HL-60 (cell line): ENCODE data around the gene USP3.

Experiments used
- GABPA ChIP-seq: IDR thresholded peaks from 2 replicates; pipeline ENCODE4 v1.6.1; 2012; ENCODE audit warnings: low read depth
- SPI1 ChIP-seq: IDR thresholded peaks from 2 replicates; pipeline ENCODE4 v1.6.1; 2012; ENCODE audit warnings: low read depth, mild to moderate bottlenecking, borderline replicate concordance
- TF ChIP-seq, protein P1 (sequence below): IDR thresholded peaks from one replicate; pipeline ENCODE4 v1.5.1; 2011; ENCODE audit warnings: low read length, control low read depth, inconsistent platforms; ENCODE audit not compliant: insufficient read depth
- TF ChIP-seq, protein P2 (sequence below): IDR thresholded peaks from 2 replicates; pipeline ENCODE4 v1.6.1; 2012; ENCODE audit warnings: low read depth; ENCODE audit not compliant: insufficient replicate concordance

DNA sequence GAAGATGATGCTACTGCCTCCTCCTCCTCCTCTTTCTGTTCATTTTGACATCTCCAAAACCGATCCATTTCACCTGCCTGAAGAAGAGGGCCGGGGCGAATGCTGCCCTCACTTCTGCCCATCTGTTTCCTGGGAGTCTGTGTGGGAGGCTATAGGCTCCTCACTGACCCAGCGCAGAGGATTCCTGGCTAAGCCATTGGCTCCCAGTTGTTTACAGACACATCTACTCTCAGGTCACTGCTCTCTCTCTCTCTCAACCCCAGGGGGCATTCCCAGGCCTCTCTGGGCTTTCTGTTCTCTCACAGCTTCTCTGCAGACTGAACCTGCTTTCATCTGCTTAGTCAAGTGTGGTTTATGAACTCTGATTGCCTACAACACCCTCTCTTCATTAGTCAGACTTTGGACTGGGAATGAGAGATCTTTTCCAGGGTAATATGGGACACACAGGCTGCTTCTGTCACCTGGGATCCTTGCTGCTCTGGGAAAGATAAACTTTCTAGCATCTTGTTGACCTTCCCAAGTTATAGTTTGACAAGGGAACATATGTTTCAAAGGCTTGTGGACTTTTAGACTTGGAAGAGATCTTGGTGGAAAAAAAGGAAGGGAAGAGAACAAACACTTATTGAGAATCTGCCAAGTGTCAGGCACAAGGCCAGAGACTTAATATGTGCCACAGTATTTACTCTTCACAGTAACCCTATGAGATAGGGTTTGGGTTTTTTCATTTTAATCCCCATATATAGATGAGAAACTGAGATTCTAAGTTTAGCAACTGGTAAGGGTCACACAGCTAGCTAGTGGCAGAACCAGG is 30.2 kb upstream of the USP3 start:
- TF ChIP-seq, protein P1, sequence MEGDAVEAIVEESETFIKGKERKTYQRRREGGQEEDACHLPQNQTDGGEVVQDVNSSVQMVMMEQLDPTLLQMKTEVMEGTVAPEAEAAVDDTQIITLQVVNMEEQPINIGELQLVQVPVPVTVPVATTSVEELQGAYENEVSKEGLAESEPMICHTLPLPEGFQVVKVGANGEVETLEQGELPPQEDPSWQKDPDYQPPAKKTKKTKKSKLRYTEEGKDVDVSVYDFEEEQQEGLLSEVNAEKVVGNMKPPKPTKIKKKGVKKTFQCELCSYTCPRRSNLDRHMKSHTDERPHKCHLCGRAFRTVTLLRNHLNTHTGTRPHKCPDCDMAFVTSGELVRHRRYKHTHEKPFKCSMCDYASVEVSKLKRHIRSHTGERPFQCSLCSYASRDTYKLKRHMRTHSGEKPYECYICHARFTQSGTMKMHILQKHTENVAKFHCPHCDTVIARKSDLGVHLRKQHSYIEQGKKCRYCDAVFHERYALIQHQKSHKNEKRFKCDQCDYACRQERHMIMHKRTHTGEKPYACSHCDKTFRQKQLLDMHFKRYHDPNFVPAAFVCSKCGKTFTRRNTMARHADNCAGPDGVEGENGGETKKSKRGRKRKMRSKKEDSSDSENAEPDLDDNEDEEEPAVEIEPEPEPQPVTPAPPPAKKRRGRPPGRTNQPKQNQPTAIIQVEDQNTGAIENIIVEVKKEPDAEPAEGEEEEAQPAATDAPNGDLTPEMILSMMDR, result no peak
- TF ChIP-seq, protein P2, sequence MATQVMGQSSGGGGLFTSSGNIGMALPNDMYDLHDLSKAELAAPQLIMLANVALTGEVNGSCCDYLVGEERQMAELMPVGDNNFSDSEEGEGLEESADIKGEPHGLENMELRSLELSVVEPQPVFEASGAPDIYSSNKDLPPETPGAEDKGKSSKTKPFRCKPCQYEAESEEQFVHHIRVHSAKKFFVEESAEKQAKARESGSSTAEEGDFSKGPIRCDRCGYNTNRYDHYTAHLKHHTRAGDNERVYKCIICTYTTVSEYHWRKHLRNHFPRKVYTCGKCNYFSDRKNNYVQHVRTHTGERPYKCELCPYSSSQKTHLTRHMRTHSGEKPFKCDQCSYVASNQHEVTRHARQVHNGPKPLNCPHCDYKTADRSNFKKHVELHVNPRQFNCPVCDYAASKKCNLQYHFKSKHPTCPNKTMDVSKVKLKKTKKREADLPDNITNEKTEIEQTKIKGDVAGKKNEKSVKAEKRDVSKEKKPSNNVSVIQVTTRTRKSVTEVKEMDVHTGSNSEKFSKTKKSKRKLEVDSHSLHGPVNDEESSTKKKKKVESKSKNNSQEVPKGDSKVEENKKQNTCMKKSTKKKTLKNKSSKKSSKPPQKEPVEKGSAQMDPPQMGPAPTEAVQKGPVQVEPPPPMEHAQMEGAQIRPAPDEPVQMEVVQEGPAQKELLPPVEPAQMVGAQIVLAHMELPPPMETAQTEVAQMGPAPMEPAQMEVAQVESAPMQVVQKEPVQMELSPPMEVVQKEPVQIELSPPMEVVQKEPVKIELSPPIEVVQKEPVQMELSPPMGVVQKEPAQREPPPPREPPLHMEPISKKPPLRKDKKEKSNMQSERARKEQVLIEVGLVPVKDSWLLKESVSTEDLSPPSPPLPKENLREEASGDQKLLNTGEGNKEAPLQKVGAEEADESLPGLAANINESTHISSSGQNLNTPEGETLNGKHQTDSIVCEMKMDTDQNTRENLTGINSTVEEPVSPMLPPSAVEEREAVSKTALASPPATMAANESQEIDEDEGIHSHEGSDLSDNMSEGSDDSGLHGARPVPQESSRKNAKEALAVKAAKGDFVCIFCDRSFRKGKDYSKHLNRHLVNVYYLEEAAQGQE, result no peak
- TF ChIP-seq SPI1, result no peak
- TF ChIP-seq GABPA, result no peak
